Endothelial cell of umbilical vein (primary cell): ENCODE measurements around the gene CLEC16A. TPM values are rescaled to one million over a fixed set of nuclear protein-coding genes. Genes with fewer than 3 reads are reported as not detected.

Experiments used
- BruUV-seq: library from RNA; stranded (reverse); fragments of 400-500 nt; replicated peaks from 2 replicates; lab custom pipeline; 2021; lab: Mats Ljungman, UMichigan
- CTCF ChIA-PET: fragments of 300-600, 350-600 bp; sonication (Branson Sonifier 250); formaldehyde crosslinking; loops from one replicate; lab custom pipeline; 2021; ENCODE audit warnings: antibody characterized with exemption, inconsistent platforms; lab: Charles Lee
- POLR2A ChIA-PET: fragments of 300-600, 350-600 bp; sonication (Branson Sonifier 250); formaldehyde crosslinking; loops from one replicate; lab custom pipeline; 2021; ENCODE audit warnings: antibody characterized with exemption, inconsistent platforms; lab: Charles Lee
- DNase-seq: peaks from one replicate; pipeline ENCODE4 v3.0.0-alpha.2; 2011; ENCODE audit warnings: low read depth, low spot score
- FAIRE-seq: peaks from 2 replicates; lab custom pipeline; 2011; peaks lifted over from hg19 to GRCh38; lab: Jason Lieb, UNC
- H2AFZ ChIP-seq: 2 replicates; pipeline ENCODE4 v1.6.0; 2012; ENCODE audit warnings: low read depth, low read length, control low read depth, inconsistent platforms
- H3K27ac ChIP-seq: 2 replicates; pipeline ENCODE4 v1.5.1; 2011; ENCODE audit warnings: low read depth, mild to moderate bottlenecking, control low read depth, low read length, moderate library complexity; ENCODE audit not compliant: insufficient read depth
- H3K27me3 ChIP-seq, 2 experiments: 2 replicates each; pipeline versions ENCODE4 v1.6.0 to v1.6.1; 2011; ENCODE audit warnings: low read length in 2 of 2, mixed read lengths in 1 of 2; ENCODE audit not compliant: control insufficient read depth in 2 of 2, insufficient read depth in 2 of 2
- H3K36me3 ChIP-seq, 2 experiments: 2 replicates in 1 of 2; 3 replicates in 1 of 2; pipeline ENCODE4 v1.5.1; 2011; ENCODE audit warnings: low read length in 2 of 2, mild to moderate bottlenecking in 1 of 2, moderate library complexity in 1 of 2; ENCODE audit not compliant: control insufficient read depth in 2 of 2, insufficient read depth in 2 of 2; ENCODE audit errors: extremely low read depth in 1 of 2
- H3K4me1 ChIP-seq: 3 replicates; pipeline ENCODE4 v1.5.1; 2011; ENCODE audit warnings: mild to moderate bottlenecking, low read length; ENCODE audit not compliant: control insufficient read depth, insufficient read depth; ENCODE audit errors: extremely low read depth
- H3K4me2 ChIP-seq: 2 replicates; pipeline ENCODE4 v1.6.1; 2011; ENCODE audit warnings: low read length, control low read depth, mixed read lengths; ENCODE audit not compliant: insufficient read depth
- H3K4me3 ChIP-seq, 3 experiments: fragments of 200-600 bp in 1 of 3; sonication (generic), shearing (Covaris generic) in 1 of 3; replicated peaks in 1 of 3; 2 replicates each; pipeline ENCODE4 v1.5.1; 2011 to 2016; ENCODE audit warnings: control low read depth in 3 of 3, low read length in 3 of 3, mild to moderate bottlenecking in 2 of 3, inconsistent platforms in 1 of 3, low read depth in 1 of 3, moderate library complexity in 1 of 3; ENCODE audit not compliant: insufficient read depth in 1 of 3
- H3K79me2 ChIP-seq: 2 replicates; pipeline ENCODE4 v1.6.0; 2012; ENCODE audit warnings: low read length, inconsistent platforms; ENCODE audit not compliant: control insufficient read depth, insufficient read depth
- H3K9ac ChIP-seq: replicated peaks from 2 replicates; pipeline ENCODE3; 2011; ENCODE audit warnings: low read length, control low read depth; ENCODE audit not compliant: insufficient read depth; ENCODE audit errors: extremely low read depth
- H3K9me1 ChIP-seq: replicated peaks from 3 replicates; pipeline ENCODE4 v1.6.0; 2011; ENCODE audit warnings: mild to moderate bottlenecking, low read length; ENCODE audit not compliant: control insufficient read depth, insufficient read depth; ENCODE audit errors: extremely low read depth
- H3K9me3 ChIP-seq: replicated peaks from 2 replicates; pipeline ENCODE4 v1.5.1; 2012; ENCODE audit warnings: low read length, inconsistent platforms; ENCODE audit not compliant: control insufficient read depth, insufficient read depth
- H4K20me1 ChIP-seq: replicated peaks from 2 replicates; pipeline ENCODE3; 2011; ENCODE audit warnings: mild to moderate bottlenecking, low read length; ENCODE audit not compliant: control insufficient read depth, insufficient read depth; ENCODE audit errors: extremely low read depth
- CTCF ChIP-seq, 2 donors: IDR thresholded peaks; 1 replicate in 1 of 2; 2 replicates in 1 of 2; pipeline ENCODE4 v1.5.1; 2011; ENCODE audit warnings: low read length in 2 of 2, mild to moderate bottlenecking in 2 of 2, moderate library complexity in 2 of 2, control low read depth in 1 of 2, inconsistent platforms in 1 of 2, low read depth in 1 of 2; ENCODE audit not compliant: insufficient read depth in 1 of 2; ENCODE audit errors: extremely low read depth in 1 of 2
- EZH2 ChIP-seq: IDR thresholded peaks from 2 replicates; pipeline ENCODE4 v1.6.1; 2012; ENCODE audit warnings: borderline replicate concordance, low read depth, mild to moderate bottlenecking, moderate library complexity, low read length, inconsistent platforms; ENCODE audit not compliant: severe bottlenecking
- FOS ChIP-seq: IDR thresholded peaks from 2 replicates; pipeline ENCODE4 v1.6.1; 2011; ENCODE audit warnings: mild to moderate bottlenecking, low read length, moderate library complexity, borderline replicate concordance; ENCODE audit not compliant: insufficient read depth
- GATA2 ChIP-seq: IDR thresholded peaks from 2 replicates; pipeline ENCODE4 v1.7.0; 2011; ENCODE audit warnings: low read depth, mild to moderate bottlenecking, moderate library complexity, mixed read lengths, low read length; ENCODE audit not compliant: insufficient read length, insufficient read depth
- JUN ChIP-seq: IDR thresholded peaks from 2 replicates; pipeline ENCODE4 v1.6.1; 2011; ENCODE audit warnings: borderline replicate concordance, low read depth; ENCODE audit not compliant: insufficient read length, insufficient read depth
- MAX ChIP-seq: IDR thresholded peaks from 2 replicates; pipeline ENCODE4 v1.6.1; 2011; ENCODE audit not compliant: insufficient read depth, insufficient read length
- MYC ChIP-seq: IDR thresholded peaks from one replicate; pipeline ENCODE4 v1.6.1; 2011; ENCODE audit warnings: mild to moderate bottlenecking, low read depth, low read length
- POLR2A ChIP-seq: IDR thresholded peaks from 2 replicates; pipeline ENCODE4 v1.6.1; 2012; ENCODE audit warnings: low read depth, mild to moderate bottlenecking, control low read depth, low read length
- POLR2AphosphoS5 ChIP-seq: IDR thresholded peaks from 2 replicates; pipeline ENCODE4 v1.6.1; 2012; ENCODE audit warnings: low read depth, mild to moderate bottlenecking, control low read depth, low read length, moderate library complexity; ENCODE audit not compliant: insufficient read depth
- dilution Hi-C: fragments of 300-500 bp; cut with MboI; formaldehyde crosslinking; loops from one replicate; pipeline ENCODE4 v1.15.0; 2019; ENCODE audit warnings: low sequenced_read_pairs; ENCODE audit not compliant: extremely low pct_ligation_motif_present
- intact Hi-C: fragments of 100-400 bp; cut with micrococcal nuclease; formaldehyde crosslinking; loops from one replicate; pipeline ENCODE4 v1.10.0; 2022
- polyA plus RNA-seq, 4 experiments: library from polyadenylated mRNA; depleted of rRNA in 3 of 4; stranded (reverse) in 3 of 4; unstranded in 1 of 4; fragments of >200 nt; gene quantifications; 2 replicates each; pipeline versions ENCODE4 v1.2.1 to v1.2.3, GENCODE V29; 2011 to 2012; ENCODE audit warnings: missing spikeins in 1 of 4
- total RNA-seq: library from RNA; stranded (reverse); gene quantifications from 2 replicates; pipeline ENCODE4 v1.2.3, GENCODE V29; 2021

CLEC16A gene
- total and polyA plus RNA-seq, 2 donors (not counting 3 experiments of a cell fraction or from before 2014, with no cell fraction given) = 11.4 to 23.3 TPM

GRCh38 chr16:11023262-11024039 lies 79.1 kb downstream of the CLEC16A start:
- no peak for FAIRE-seq
- H3K4me1 ChIP-seq = no peaks in the 10 kb centered on the region
- H3K79me2 ChIP-seq = no peaks in the 10 kb centered on the region
- intact Hi-C loops = no loop called here
- dilution Hi-C loops = no loop called here
- BruUV-seq = no TSS peak
- peaks cover 0 to 6% of the 10 kb centered on the region in 2 experiments for H3K36me3 ChIP-seq
- no peaks in the 10 kb centered on the region for H4K20me1 ChIP-seq
- no peaks in the 10 kb centered on the region for H3K9me3 ChIP-seq
- no peak overlapping the region for H3K4me3 ChIP-seq
- H3K9ac ChIP-seq = no peak overlapping the region
- H2AFZ ChIP-seq = no peak overlapping the region
- TF ChIP-seq MYC = no peak
- TF ChIP-seq FOS = no peak
- no peak for TF ChIP-seq MAX
- TF ChIP-seq JUN = no peak
- TF ChIP-seq CTCF (IDR thresholded peaks at IDR 0.05; ENCODE audit: extremely low read depth in 1 of 2, insufficient read depth in 1 of 2, low read depth in 1 of 2, low read length in 2 of 2) = no peak
- TF ChIP-seq POLR2AphosphoS5 = no peak
- TF ChIP-seq GATA2 = no peak
- no peak for TF ChIP-seq POLR2A
- no peak for TF ChIP-seq EZH2
- POLR2A ChIA-PET = no interaction called here
- no peak overlapping the region for H3K27ac ChIP-seq
- H3K9me1 ChIP-seq = no peaks in the 10 kb centered on the region
- CTCF ChIA-PET = interaction anchor here (0.9 to 1.0 kb wide), 2 partner anchors 7 to 178 kb away, joined by 3 read pairs; no protein-coding TSS in a partner anchor
- no peaks in the 10 kb centered on the region for H3K27me3 ChIP-seq
- H3K4me2 ChIP-seq = no peak overlapping the region
- no peak for DNase-seq
